GM19035 (cell line): ENCODE measurements around the gene ANOS1.
"Not testable (repeated sequence)": the region's sequence is repeated elsewhere in the genome, so short reads cannot be mapped to it uniquely, and the experiment has no call there.

ENCODE experiments used
- ATAC-seq: cut with Tn5 transposase; IDR thresholded peaks from one replicate; pipeline ENCODE4 v1.9.1; 2021; ENCODE audit not compliant: unreplicated experiment

The ANOS1 gene

GRCh38 chrX:8635812-8636211 lies 96.1 kb downstream of the ANOS1 start:
- no peak for ATAC-seq

- no peak for ATAC-seq
These were observed 99.0 kb downstream of the ANOS1 start for GRCh38 chrX:8632924-8633323.

GRCh38 chrX:8629871-8630270 lies 102.1 kb downstream of the ANOS1 start:
- no peak for ATAC-seq

- no peak for ATAC-seq
These were observed 104.1 kb downstream of the ANOS1 start for GRCh38 chrX:8627796-8628195.

GRCh38 chrX:8607326-8607725 lies 124.6 kb downstream of the ANOS1 start:
- ATAC-seq: no peak

- ATAC-seq: no peak
These were observed 127.8 kb downstream of the ANOS1 start for GRCh38 chrX:8604131-8604530.

GRCh38 chrX:8591501-8591900 lies 140.4 kb downstream of the ANOS1 start:
- ATAC-seq: no peak

GRCh38 chrX:8586953-8587352 lies 145.0 kb downstream of the ANOS1 start:
- ATAC-seq: no peak

- ATAC-seq: no peak
These were observed 152.3 kb downstream of the ANOS1 start for GRCh38 chrX:8579602-8580001.

- no peak for ATAC-seq
These were observed 155.1 kb downstream of the ANOS1 start for GRCh38 chrX:8576821-8577220.

GRCh38 chrX:8565729-8566128 lies 166.2 kb downstream of the ANOS1 start:
- ATAC-seq: no peak

- ATAC-seq: no peak
These were observed 183.5 kb downstream of the ANOS1 start for GRCh38 chrX:8548446-8548845.

- ATAC-seq: no peak
These were observed 185.2 kb downstream of the ANOS1 start for GRCh38 chrX:8546715-8547114.

GRCh38 chrX:8520791-8521190 lies 211.1 kb downstream of the ANOS1 start:
- no peak for ATAC-seq

GRCh38 chrX:8520178-8520577 lies 211.8 kb downstream of the ANOS1 start:
- no peak for ATAC-seq

- ATAC-seq: no peak
These were observed 227.5 kb downstream of the ANOS1 start for GRCh38 chrX:8504451-8504850.

GRCh38 chrX:8502101-8502500 lies 229.8 kb downstream of the ANOS1 start:
- not testable (repeated sequence) for ATAC-seq

- no peak for ATAC-seq
These were observed 231.7 kb downstream of the ANOS1 start for GRCh38 chrX:8500203-8500602.

- ATAC-seq: not testable (repeated sequence)
These were observed 236.9 kb downstream of the ANOS1 start for GRCh38 chrX:8495036-8495435.

- no peak for ATAC-seq
These were observed 247.5 kb downstream of the ANOS1 start for GRCh38 chrX:8484360-8484949.
